NCI-H2196 (cell line): ENCODE measurements around the gene HERPUD1.
"Not testable (repeated sequence)": the region's sequence is repeated elsewhere in the genome, so short reads cannot be mapped to it uniquely, and the experiment has no call there.

Source experiments
- DNase-seq: peaks from one replicate; lab custom pipeline; 2025; ENCODE audit not compliant: unreplicated experiment; lab: John Stamatoyannopoulos, UW

Gene HERPUD1

GRCh38 chr16:56953006-56953405 lies 21.1 kb downstream of the HERPUD1 start:
- no peak for DNase-seq

DNA sequence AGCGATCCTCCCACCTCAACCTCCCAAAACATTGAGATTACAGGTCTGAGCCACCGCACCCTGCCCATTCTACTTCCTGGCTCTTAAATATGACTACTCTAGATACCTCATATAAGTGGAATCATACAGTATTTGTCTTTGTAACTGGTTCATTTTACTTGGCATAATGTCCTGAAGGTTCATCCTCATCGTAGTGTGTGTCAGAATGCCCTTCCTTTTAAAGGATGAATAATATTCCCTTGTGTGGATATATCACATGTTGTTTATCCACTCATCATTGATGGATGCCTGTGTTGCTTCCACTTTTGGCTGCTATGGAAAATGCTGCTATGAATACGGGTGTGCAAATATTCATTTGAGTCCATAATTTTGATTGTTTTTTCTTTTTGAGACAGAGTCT lies 24.1 kb downstream of the HERPUD1 start:
- no peak for DNase-seq

- DNase-seq, result no peak
These were observed 24.8 kb downstream of the HERPUD1 start for GRCh38 chr16:56956756-56957155.

DNA sequence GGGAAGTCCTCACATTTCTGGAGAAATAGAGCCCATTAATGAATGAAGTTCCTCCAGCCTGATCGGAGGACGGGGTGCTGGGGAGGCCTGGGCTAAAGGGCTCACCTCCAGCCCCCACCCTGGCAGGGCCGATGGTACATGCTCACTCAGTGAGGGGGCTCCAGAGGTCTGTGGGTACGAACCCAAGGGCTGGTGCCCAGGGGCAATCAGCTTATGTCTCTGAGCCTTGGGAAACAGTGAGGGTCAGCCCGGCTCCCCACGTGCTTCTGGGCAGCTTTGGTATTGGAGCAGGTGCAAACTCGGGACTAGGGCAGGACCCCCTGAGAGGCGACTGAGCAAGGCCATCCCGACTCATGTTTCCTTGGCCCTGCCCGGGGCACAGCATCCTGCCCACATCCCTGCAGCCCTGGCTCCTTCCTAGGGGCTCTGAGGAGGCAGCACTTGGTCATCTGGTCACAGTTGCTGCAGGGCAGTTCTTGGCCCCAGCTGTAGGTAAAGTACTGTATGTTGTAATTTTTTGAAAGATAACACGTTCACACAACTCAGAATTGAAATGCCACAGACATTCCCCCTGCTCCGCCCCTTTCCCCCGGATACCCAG lies 28.8 kb downstream of the HERPUD1 start:
- DNase-seq, result no peak

DNA sequence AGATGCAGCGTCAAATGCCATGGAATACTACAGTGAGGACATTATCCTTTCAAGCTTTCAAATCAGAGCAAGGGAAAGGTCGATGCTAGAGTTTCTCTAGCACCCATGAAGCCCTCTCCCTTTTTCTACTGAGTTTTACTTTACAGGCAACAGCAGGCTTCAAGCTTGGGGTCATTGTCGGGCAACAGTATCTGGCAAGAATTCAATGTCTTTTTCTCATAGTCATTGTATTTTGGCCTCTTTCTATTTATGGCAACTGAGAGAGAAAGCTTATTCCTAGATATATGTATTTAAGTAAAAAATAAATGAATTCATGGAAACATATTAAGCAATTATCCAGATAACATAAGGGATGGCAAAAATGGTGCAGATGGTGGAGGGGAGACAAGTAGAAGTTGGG lies 29.4 kb downstream of the HERPUD1 start:
- no peak for DNase-seq

GRCh38 chr16:56961851-56962281 lies 29.9 kb downstream of the HERPUD1 start, which contains the start of gene CETP:
TSS of gene CETP (plus strand) at chr16:56961950. CDS start at chr16:56961980, 30 bp downstream.
- no peak for DNase-seq

GRCh38 chr16:56964243-56965148 lies 32.6 kb downstream of the HERPUD1 start:
- peak; percentile 0 for DNase-seq

DNA sequence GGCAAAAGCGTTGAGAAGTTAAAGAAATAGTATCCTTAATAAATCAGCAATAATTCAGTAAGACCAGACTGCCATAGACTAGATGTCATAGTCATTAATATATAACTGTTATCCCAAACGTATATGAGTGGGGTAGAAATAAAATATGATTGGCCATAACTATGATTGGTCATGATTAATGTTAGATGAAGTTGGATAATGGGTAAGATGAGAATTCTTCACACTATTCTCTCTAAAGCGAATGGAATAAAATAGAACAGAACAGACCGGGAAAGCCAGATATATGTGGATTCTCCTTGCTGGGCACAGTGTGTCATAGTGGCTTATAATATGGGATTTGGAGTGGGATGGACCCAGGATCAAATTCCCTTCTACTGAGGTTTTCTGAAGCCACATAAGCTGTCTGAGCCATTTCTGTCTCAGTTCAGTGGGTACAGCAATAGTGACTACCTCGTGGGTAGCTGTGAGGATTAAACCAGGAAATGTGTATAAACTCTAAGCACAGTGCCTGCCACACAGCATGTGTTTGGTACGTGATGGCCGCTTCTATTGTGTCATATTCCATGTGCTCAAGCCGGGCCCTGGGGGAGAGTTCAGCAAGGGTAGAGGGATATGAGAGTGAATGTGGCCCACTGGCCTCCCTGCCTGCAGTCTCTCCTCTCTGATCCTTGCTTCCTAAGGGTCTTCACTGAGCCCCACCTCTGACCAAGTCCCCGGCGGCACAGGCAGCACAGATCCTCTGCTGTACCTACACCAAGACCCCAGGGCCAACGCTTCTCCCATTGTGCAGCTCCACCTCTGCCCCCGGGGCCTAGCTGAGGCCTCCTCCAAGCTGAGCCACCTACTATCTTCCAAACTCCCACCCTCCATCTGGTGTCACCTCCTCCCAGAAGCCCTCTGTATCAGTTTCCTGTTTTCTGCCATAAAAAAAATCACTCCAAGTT lies 33.5 kb downstream of the HERPUD1 start:
- DNase-seq, result no peak

- no peak for DNase-seq
These were observed 34.1 kb downstream of the HERPUD1 start for GRCh38 chr16:56966093-56966475.

DNA sequence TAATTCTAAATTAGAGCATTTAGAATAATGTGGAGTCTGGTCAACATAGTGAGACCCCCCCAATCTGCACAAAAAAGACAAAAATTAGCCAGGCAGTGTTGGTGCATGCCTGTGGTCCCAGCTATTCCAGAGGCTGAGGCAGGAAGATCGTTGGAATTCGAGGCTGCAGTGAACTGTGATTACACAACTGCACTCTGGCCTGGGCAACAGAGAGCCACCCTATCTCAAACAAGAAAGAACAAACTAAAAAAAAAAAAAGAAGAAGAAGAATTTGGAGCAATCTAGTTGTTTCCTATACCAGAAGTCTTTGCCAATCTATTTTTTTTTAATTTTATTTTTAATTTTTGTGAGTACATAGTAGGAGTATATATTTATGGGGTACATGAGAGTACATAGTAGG lies 35.8 kb downstream of the HERPUD1 start:
- DNase-seq, result no peak

- no peak for DNase-seq
These were observed 37.8 kb downstream of the HERPUD1 start for GRCh38 chr16:56969769-56970168.

- DNase-seq, result no peak
These were observed 39.2 kb downstream of the HERPUD1 start for GRCh38 chr16:56970934-56971767.

- DNase-seq, result no peak
These were observed 39.8 kb downstream of the HERPUD1 start for GRCh38 chr16:56971768-56972043.

GRCh38 chr16:56972403-56973293 lies 40.7 kb downstream of the HERPUD1 start:
- DNase-seq, result no peak

DNA sequence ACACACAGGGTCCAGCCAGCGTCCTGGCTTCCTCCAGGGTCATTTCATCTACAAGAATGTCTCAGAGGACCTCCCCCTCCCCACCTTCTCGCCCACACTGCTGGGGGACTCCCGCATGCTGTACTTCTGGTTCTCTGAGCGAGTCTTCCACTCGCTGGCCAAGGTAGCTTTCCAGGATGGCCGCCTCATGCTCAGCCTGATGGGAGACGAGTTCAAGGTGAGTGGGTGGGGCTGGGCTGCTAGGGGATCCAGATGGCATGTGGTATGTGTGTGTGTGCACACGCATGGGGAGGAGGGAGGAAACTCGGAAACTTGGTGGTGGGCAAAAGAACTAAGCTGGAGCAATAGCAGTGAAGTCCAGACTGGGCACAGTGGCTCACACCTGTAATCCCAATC lies 41.4 kb downstream of the HERPUD1 start:
- no peak for DNase-seq

- not testable (repeated sequence) for DNase-seq
These were observed 42.0 kb downstream of the HERPUD1 start for GRCh38 chr16:56973899-56974298.

- no peak for DNase-seq
These were observed 42.8 kb downstream of the HERPUD1 start for GRCh38 chr16:56974549-56975300.

DNA sequence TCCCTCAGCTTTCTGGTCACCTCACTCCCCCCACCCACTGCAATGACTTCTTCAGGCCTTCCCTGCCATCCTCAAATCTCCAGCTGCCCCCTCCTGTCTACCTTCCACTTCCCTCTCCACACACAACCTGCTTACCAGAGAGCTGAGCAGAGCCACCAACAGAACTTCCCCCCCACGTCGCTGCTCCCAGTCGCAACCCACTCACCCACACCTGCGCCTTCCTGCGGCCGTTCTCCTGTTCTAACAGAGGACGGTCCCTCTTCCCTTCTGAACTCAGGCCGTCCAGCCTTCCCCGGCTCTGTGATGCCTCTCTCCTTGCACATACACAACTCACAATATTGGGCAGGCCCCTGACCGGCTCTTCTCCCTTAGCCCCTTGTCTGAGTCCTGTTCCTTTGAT lies 43.8 kb downstream of the HERPUD1 start:
- no peak for DNase-seq

GRCh38 chr16:56977216-56977615 lies 45.3 kb downstream of the HERPUD1 start:
- DNase-seq, result no peak
